Thyroid gland (tissue), 4 donors: ENCODE measurements around the gene RNF144A.

Experiments
- CTCF ChIP-seq, 6 experiments: fragments of 200-600 bp in 3 of 6; fragments of 450-650 bp in 3 of 6; sonication (generic) in 3 of 6; IDR thresholded peaks; one replicate each; pipeline ENCODE4 v1.5.1; 2016 to 2019; ENCODE audit warnings: antibody characterized with exemption in 6 of 6, mild to moderate bottlenecking in 2 of 6, inconsistent platforms in 1 of 6, moderate library complexity in 1 of 6
- POLR2A ChIP-seq, 2 donors: fragments of 450-650 bp; IDR thresholded peaks; one replicate each; pipeline ENCODE4 v1.6.1; 2017; ENCODE audit warnings: antibody characterized with exemption in 2 of 2, mild to moderate bottlenecking in 2 of 2, moderate library complexity in 1 of 2

- TF ChIP-seq POLR2A (IDR thresholded peaks at IDR 0.05) (no peak), CTCF (IDR thresholded peaks at IDR 0.05) (no peak)
Observed at GRCh38 chr2:6941299-6942046, 24.3 kb downstream of the RNF144A start.
